ENCODE measurements around the gene AK5. TPM values are rescaled to one million over a fixed set of nuclear protein-coding genes. Genes with fewer than 3 reads are reported as not detected.

The AK5 gene
- total and polyA plus RNA-seq, 2 of the 13 experiments (the other 11 are each of a cell fraction or from before 2014, with no cell fraction given): not detected

- BruUV-seq (replicated peaks): no TSS peak
- Histone ChIP-seq H3K4me3 (replicated peaks in 1 of 3; ENCODE audit: insufficient read depth in 1 of 3, low read depth in 2 of 3, low read length in 3 of 3) (no peak overlapping the region), H4K20me1 (ENCODE audit: insufficient read depth, low read length) (no peaks in the 10 kb centered on the region), H3K36me3 (replicated peaks in 1 of 2; ENCODE audit: control insufficient read depth in 1 of 2, insufficient read depth in 2 of 2, low read length in 2 of 2) (no peaks in the 10 kb centered on the region), H3K27me3 (ENCODE audit: control insufficient read depth in 1 of 2, insufficient read depth in 2 of 2, low read length in 2 of 2) (no peaks in the 10 kb centered on the region; a peak in 1 of 5 replicates), H3K79me2 (ENCODE audit: insufficient read depth, low read length) (no peaks in the 10 kb centered on the region), H3K27ac (ENCODE audit: extremely low read length, insufficient read depth, low read length) (no peak overlapping the region), H2AFZ (ENCODE audit: low read length) (no peak overlapping the region), H3K4me1 (ENCODE audit: insufficient read depth, low read length) (no peaks in the 10 kb centered on the region), H3K4me2 (ENCODE audit: low read depth, low read length) (no peak overlapping the region), H3K9ac (ENCODE audit: insufficient read depth, low read depth, low read length) (no peak overlapping the region), H3K9me3 (ENCODE audit: low read length) (no peaks in the 10 kb centered on the region)
- ATAC-seq: no peak
- POLR2A ChIA-PET: no interaction called here
- intact Hi-C loops (cut with micrococcal nuclease; ENCODE audit: unreplicated experiment): no loop called here
- TF ChIP-seq MAFK (conservative IDR thresholded peaks at IDR 0.05 in 1 of 2, IDR thresholded peaks at IDR 0.05 in 1 of 2; ENCODE audit: low read length in 2 of 2): peak; percentile 12 to 39; a peak in 3 of 4 replicates
- TF ChIP-seq, protein P1, sequence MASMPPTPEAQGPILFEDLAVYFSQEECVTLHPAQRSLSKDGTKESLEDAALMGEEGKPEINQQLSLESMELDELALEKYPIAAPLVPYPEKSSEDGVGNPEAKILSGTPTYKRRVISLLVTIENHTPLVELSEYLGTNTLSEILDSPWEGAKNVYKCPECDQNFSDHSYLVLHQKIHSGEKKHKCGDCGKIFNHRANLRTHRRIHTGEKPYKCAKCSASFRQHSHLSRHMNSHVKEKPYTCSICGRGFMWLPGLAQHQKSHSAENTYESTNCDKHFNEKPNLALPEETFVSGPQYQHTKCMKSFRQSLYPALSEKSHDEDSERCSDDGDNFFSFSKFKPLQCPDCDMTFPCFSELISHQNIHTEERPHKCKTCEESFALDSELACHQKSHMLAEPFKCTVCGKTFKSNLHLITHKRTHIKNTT (CRISPR knock-in tag; IDR thresholded peaks at IDR 0.05): no peak
- TF ChIP-seq, protein P2, sequence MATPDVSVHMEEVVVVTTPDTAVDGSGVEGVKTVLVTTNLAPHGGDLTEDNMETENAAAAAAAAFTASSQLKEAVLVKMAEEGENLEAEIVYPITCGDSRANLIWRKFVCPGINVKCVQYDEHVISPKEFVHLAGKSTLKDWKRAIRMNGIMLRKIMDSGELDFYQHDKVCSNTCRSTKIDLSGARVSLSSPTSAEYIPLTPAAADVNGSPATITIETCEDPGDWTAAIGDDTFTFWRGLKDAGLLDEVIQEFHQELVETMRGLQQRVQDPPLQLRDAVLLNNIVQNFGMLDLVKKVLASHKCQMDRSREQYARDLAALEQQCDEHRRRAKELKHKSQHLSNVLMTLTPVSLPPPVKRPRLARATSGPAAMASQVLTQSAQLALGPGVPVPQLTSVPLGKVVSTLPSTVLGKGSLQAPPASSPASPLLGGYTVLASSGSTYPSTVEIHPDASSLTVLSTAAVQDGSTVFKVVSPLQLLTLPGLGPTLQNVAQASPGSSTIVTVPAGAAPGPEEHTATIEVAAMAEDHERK (CRISPR knock-in tag; IDR thresholded peaks at IDR 0.05; ENCODE audit: low read depth): no peak
- no peak for TF ChIP-seq ZNF10 (CRISPR knock-in tag; IDR thresholded peaks at IDR 0.05; ENCODE audit: borderline replicate concordance, low read depth)
- no peak for TF ChIP-seq ZBTB46 (CRISPR knock-in tag; IDR thresholded peaks at IDR 0.05; ENCODE audit: borderline replicate concordance)
- TF ChIP-seq CTCF (CRISPR knock-in tag; IDR thresholded peaks at IDR 0.05): no peak
- no peak for TF ChIP-seq MXD4 (CRISPR knock-in tag; IDR thresholded peaks at IDR 0.05)
- no peak for TF ChIP-seq ZNF879 (CRISPR knock-in tag; IDR thresholded peaks at IDR 0.05)
- in situ Hi-C loops (cut with HindIII; ENCODE audit: extremely low pct_ligation_motif_present, low pct_unique_long_range_greater_than_20kb): no loop called here
- CTCF ChIA-PET (ENCODE audit: low intra/inter-chr PET ratio, low total read pairs): no interaction called here
- FAIRE-seq: no peak
- 36% methylated on average over 4 of the region's 4 CpGs for WGBS (ENCODE audit: low lambda C conversion rate)
- DNase-seq (ENCODE audit: low spot score): no peak
These were observed 225.0 kb downstream of the AK5 start for GRCh38 chr1:77506771-77507170.
